ENCODE measurements around the gene WDSUB1.

Gene WDSUB1

DNA sequence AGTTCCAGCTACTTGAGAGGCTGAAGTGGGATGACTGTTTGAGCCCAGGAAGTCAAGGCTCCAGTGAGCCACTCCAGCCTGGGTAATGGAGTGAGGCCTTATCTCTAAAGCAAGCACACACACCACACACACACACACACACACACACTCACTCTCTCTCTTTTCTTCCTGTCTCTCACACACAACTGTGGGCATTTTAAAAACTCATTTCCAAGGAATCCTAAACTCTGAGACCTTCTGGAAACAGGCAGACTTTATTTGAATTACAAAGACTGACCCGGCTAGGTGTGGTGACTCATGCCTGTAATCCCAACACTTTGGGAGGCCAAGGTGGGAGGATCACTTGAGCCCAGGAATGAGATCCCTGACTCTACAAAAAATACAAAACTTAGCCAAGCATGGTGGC is 21.3 kb downstream of the WDSUB1 start:
- DNase-seq (ENCODE audit: low read depth) = no peak

DNA sequence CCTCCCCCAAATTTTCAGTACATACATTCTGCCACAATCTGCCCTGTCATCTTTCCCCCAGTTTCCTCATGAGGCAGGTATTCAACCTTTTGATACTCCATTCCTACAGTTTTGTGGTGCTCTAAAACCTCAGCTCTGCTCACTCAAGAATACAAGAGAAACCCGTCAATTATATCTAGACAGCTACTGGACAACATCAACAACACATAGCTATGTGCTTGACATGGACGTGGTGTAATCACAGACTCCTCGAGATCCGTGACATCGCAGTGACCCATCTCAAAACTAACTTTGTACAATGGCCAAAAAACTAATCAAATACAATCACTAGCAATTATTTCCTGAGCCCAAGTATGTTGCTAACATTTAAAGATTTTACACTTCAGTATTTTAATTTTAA is 23.6 kb downstream of the WDSUB1 start:
- no peak for DNase-seq (ENCODE audit: low read depth)

DNA sequence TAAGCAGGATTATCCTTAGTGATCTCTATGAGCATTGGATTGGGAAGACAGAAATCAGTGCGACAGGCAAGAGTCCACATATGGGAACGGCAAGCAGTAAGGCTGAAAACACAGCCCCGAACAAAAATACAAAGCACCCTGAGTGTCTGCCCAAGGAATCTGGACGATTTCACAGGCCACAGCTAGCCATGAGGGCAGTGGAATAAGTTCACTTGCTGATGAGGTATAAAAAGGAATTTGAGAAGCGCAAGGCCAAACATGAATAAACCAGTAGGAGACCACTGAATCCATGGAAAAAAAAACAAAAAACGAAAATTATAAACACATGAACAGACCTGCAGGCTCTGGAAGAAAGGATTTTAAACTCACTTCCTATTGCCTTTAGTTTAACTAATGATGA is 24.3 kb downstream of the WDSUB1 start:
- DNase-seq (ENCODE audit: low read depth) = no peak

DNA sequence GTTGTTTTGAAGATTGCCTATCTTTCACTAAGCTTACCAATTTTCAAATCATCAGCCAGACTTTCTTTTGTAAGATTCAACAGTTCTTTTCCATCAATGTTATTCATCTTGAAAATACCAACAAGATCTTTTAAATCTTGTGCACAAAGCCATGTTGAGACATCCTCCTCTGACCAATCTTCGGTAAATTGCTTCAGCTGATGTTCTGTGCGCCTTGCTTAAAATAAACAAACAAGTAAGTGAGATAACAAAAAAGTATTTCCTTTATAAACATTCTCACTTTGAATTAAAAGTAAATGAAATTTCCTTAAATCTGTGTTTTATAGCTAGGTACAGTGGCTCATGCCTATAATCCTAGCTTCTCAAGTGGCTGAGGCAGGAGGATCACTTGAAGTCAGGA is 30.3 kb downstream of the WDSUB1 start:
- no peak for DNase-seq (ENCODE audit: low read depth)

DNA sequence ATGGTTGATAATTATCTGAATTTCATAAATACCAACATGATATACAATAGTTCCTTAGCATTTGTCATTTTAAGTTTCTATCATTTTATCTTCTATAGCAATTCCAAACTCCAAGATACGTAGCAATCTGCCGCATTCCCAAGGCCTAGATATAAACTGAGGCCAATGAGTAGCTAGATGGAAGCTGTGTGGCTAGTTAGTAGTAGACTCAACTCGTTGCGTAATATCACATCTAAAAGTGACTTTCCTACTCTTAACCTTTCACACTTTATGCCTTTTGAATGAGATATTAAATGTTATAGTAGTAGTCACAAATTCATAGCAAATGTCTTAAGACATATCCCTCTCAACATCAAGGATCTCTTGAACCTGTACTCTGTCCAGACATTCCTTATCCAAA is 33.6 kb downstream of the WDSUB1 start:
- DNase-seq (ENCODE audit: low read depth) = no peak

DNA sequence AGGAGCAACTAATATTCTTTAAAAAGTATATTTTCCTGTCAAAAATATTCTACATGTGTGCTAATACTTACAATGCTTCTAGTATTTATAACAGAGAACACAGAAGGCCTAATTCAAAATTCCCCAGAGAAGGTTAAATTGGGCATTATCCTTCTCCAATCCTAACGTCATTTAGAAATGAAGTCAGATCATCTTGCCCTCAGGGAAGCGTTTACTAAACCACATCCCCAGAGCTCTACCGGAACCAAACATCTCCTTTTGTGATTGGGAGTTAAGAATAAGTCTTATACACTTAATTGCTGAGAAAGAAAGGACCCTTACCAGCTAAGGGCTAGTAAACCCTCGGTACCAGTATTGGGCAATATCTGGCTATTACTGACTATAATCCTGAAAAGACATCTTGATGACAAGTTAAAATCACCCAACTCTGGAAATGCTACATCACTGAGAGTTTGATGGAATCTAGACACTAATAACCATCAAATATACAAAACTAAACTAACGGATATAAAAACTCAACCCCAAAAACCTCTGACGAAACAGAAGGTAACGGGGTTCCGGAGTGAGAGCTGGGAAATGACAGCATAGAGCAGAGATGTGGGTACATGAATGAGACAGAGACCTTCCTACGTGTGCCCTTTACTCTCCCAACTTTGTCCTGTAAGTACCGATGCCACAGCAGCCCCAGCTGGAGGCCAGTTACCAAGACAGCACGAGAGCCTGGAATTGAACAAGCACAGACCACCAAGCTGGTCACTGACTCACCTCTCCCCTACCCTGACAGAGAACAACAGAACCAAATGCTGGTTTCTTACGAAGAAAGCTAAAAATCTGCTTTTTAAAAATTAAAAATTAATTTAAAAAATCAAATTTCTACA is 35.0 kb downstream of the WDSUB1 start:
- DNase-seq (ENCODE audit: low read depth) = no peak

DNA sequence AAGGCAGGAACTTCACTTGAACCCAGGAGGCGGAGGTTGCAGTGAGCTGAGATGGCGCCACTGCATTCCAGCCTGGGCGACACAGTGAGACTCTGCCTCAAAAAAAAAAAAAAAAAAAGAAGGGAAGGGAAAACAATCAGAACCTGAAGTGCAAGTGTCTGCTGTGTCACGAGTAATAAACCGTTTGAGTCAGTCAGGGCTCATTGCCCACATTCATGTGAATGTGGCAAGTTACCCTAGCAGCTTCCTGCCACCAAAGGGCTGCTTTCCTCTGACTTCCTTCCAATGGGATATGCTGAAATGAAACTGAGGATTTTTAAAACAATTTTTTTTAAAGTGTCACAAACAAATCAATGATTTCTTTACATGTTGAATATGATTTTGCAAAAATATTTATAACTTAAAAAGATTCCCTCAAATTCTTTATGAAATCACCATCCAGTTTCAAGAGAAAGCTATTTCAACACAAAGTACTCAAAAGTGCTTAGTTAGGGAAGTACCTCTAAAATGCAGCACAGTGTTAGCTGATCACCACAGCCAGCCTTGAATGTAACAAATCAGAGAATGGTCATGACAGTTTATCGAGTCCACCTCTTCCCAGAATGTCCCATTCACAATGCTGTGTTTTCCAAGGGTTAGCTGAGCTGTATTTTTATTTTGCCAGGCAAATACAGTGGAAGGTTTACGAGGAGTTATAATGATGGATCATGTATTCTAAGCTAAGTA is 36.4 kb downstream of the WDSUB1 start:
- no peak for DNase-seq (ENCODE audit: low read depth)

DNA sequence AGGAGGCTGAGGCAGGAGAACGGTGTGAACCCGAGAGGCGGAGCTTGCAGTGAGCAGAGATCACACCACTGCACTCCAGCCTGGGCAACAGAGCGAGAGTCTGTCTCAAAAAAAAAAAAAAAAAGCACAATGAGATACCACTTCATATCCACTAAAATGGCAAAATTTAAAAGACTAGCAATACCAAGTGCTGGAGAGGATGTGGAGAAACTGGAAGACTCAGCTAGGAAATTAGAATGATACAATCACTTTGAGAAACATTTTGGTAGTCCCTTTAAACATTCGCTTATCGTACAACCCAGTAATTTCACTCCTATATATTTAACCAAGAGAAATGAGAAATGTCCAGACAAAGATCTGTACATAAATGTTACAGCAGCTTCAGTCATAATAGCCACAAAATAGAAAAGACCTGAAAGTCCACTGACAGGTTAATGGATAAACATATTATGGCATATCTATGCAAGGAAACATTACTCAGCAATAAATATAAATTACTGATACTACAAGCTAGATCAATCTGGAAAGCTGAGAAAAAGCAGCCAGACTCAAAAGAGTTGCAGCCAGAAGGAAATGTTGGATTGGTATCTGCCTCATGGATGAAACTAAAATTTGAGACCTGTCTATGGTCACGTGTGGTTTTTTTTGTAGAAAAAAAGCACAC is 40.0 kb downstream of the WDSUB1 start:
- DNase-seq (ENCODE audit: low read depth) = no peak

DNA sequence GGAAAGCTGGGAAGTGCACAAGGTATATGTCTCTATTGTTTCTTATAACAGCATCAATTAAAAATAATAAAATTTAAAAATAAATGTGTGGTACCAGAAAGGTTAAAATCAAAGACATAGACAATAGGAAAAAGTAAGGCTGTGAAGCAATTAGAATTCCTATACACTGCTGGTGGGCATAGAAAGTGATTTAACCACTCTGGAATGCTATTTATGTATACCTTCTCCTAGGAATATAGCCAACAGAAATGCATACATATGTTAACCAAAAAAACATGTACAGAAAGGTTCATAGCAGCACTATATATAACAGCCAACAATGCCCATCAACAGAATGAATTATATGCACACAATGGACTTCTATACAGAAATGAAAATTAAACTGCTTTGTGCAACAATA is 43.0 kb downstream of the WDSUB1 start:
- no peak for DNase-seq (ENCODE audit: low read depth)

DNA sequence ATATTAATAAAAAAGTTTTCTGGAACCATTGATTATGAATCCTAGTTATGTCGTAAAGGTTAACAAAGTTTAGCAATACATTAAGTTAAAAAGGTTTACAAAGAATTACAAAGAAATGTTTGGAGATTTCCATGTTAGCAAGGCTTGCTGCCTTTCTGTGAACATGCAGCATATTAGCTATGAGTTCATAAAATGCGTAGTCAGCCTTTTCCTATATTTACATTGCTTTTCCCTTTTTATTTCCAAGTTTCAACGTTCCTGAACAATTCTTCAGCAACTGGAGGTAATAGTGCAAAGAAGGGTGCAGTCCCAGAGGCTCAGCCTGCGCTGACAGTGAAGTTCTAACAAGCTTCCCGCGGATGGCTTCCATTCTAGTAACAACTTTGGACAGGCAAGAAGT is 51.6 kb downstream of the WDSUB1 start:
- DNase-seq (ENCODE audit: low read depth) = no peak

DNA sequence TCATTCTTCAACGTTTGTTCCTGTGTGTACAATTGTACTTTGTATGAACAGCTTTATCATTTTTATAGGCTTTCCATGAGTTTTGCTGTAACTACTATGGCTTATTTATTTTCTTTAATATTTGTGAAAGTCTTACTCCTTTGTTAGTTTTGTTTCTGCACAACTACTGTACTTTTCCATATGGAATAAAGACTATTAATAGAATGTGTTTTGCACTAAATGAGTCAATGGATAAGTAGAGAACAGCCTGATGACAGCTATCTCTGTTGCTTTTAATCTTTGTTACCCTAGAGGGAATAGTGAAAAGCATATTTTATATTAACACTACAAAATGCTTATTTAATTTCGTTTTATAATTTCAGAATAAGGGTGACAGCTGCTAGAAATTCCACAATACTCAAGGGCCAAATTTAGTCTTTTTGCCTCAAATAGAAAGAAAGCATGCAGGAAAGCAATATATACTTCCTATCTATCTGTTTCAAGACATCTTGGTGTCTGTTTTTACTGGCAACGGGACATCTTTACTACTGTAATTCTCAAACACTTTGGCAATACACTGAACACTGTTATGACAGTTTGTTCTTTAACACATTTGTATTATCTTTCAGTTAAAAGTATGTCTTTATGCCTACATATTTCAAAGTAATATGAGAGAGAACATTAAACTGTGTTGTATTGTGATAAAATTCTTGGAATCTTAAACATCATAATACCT is 53.9 kb downstream of the WDSUB1 start:
- no peak for DNase-seq (ENCODE audit: low read depth)

DNA sequence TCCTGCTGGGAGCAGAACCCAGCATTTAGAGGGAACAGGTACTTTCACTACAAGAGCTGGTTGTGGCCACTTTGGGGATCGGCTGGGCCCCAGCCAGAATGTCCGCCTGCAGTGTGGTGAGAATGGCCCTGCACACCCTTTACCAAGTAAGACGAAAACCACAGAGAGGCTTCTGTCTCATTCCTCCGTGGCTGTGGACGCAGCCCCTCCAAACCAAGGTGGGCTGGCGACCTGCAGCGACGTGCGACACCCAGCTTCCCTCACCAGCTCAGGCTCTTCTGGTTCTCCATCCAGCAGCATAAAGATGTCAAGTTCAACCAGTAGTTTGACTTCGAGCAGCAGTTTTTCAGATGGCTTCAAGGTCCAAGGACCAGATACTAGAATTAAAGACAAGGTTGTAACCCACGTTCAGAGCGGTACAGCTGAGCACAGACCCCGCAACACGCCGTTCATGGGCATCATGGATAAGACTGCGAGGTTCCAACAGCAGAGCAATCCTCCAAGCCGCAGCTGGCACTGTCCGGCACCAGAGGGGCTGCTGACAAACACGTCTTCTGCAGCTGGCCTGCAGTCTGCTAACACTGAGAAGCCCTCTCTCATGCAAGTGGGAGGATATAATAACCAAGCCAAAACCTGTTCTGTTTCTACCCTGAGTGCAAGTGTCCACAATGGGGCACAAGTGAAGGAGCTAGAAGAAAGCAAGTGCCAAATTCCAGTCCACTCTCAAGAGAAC is 56.2 kb downstream of the WDSUB1 start:
- no peak for DNase-seq (ENCODE audit: low read depth)

DNA sequence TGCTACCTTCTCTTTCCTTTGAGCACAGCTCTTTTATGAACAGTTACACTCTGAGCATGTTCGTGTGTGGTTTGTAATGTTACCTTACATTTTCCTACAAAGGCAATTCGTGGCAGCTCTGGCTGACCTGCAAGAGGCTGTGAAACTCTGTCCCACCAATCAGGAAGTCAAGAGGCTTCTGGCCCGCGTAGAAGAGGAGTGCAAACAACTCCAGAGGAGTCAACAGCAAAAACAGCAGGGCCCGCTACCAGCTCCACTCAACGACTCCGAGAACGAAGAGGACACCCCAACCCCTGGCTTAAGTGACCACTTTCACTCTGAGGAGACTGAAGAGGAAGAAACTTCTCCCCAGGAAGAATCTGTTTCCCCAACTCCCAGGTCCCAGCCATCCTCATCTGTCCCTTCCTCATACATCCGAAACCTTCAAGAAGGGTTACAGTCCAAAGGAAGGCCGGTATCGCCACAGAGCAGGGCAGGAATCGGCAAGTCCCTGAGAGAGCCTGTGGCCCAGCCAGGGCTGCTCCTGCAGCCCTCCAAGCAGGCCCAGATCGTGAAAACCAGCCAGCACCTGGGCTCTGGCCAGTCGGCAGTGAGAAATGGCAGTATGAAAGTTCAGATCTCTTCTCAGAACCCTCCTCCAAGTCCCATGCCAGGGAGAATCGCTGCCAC is 56.9 kb downstream of the WDSUB1 start:
- no peak for DNase-seq (ENCODE audit: low read depth)

DNA sequence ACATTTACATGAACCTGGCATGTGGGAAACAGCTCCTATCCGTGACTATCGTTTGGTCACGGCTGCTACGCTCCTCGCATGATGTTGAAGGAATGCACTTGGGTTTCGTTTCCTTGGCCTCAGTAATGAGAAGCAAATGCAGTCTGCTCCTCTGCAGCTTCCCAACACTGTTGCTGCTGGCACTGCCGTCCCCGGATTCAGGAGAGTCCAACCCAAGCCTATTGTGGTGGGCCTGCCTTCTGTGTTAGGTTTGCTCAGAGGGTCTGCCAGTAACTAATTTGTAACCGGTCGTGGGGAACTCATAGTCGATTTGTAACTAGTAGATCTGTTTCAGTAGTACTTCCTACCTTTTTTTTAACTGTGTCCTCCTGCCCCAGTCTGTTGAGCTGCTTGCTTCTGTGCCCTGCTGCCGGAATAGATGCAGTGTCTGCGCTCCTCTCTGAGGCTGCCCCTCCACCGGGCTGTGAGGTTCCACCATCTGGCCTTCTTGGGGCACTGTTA is 58.4 kb downstream of the WDSUB1 start:
- no peak for DNase-seq (ENCODE audit: low read depth)

DNA sequence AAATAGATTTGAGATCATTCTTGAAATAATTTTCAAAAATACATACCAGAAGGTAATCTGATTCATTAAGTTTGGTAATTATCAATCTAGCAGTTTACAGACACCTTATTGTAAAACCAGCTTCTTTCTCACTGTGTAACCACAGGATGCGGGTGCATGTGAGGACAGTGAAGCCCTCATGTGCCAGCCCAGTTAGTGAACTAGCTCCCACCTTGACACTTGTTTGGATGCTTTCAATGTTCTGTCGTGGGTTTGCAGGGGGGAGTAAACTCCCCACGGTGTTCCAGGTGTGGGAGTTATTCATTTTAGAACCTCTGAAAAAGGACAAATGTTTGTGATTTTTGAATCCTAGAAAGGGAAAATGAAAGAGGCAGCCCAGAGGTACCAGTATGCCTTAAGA is 59.0 kb downstream of the WDSUB1 start:
- DNase-seq (ENCODE audit: low read depth) = no peak

DNA sequence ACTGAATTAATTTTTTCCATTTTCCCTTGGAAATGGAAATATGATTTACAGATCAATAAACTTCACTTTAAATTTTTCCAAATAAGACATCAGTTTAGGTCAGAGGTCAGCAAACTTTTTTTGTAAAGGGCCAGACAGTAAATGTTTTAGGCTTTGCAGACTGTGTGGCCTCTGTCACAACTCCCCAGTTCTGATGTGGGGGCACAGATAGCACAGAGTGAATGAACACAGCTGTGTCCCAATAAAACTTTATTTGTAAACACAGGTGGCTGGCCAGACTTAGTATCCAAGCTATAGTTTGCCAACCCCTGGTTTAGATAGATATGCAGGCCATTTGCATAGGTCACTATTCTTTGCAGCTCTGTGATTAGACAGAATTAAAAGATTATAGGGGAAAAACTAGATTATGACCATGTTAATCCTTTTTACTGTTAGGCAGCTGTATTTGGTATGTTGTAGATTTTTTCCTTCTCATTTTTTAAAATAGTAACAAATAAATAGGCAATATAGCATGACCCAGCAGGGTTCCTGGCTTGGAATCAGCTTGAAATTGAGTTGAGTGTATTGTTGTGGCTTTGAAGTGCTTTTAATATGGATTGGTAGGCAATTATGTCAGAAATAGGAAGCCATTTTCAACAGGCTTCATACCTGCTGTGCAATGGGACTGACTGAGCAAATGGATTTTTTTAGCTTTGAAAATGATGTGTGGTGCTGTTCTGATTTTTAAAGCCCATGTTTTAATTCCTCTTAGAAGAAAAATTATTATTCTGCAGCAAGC is 59.7 kb downstream of the WDSUB1 start:
- no peak for DNase-seq (ENCODE audit: low read depth)

DNA sequence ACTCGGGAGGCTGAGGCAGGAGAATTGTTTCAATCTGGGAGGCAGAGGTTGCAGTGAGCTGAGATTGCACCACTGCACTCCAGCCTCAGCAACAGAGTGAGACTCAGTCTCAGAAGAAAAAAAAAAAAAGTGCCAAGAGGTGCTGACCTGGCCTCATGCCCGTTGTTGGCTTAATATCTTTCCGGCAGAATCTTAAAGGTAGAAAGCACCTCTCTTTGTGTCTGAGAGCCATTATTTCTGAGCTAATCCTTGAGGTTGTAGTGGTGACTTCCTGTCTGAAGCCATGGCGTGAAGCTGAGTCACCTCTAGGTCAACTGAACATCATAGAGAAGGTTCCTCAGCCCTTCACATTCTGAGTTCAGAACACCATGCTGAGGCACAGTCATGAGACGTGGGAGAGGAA is 60.4 kb downstream of the WDSUB1 start:
- DNase-seq (ENCODE audit: low read depth) = no peak

DNA sequence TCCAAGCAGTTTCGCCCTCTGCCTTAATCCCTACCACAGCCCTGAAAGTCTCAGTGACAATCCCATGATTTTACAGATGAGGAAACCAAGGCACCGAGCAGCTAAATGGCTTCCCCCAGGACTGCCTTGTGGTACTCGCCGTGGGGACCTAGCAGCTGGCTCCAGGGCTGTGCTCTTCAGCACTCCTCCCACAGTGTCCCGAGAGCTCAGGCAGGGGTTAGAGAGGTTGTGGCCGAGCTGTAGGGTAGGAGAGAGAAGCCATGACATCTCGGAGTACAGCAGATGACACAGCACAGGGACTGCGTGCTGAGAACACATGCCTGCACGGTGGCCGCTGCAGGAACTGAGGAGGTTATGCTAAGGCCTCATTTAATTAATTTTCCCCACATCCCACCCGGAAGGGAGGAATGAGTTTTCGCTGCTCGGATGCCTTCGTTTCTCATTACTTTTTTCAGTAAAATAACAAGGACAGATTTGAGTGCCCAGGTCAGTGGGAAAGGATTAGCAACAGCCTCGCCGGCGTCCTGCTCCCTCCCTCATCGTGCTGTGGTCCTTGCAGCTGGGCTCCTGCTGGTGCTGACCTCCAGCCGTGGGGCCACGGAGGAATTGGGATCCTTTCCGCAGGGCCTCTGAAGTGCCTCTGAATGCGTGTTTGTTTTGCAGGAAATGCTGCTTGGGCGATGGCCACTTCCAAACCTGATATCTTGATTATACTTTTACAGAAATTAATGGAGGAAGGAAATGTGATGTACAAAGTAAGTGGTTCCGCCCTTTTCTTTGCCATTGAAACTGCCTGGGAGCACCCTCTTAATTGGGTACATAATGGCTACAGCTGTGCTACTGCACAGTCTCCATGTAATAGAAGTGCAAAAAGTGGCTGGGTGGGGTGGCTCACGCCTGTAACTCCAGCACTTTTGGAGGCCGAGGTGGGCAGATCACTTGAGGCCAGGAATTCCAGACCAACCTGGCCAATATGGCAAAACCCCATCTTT is 61.2 kb downstream of the WDSUB1 start:
- no peak for DNase-seq (ENCODE audit: low read depth)
